Right cardiac atrium (tissue), 5 donors: ENCODE results near the gene OR2V1. TPM values are rescaled to one million over a fixed set of nuclear protein-coding genes. Genes with fewer than 3 reads are reported as not detected.
A peak's percentile ranks its signal among the peaks of the same experiment; 100 is the strongest.
"Not testable (repeated sequence)": the region's sequence is repeated elsewhere in the genome, so short reads cannot be mapped to it uniquely, and the experiment has no call there.

Experiments
- ATAC-seq, 2 donors: fragments of 200-7000 bp; cut with Tn5 transposase; one replicate each; pipeline versions ENCODE4 v1.8.0 to v1.9.1; 2020; ENCODE audit warnings: moderate library complexity in 2 of 2, mild to moderate bottlenecking in 1 of 2
- DNase-seq, 3 donors: peaks; one replicate each; pipeline ENCODE4 v3.0.0-alpha.2; 2020
- H3K27ac ChIP-seq: one replicate; pipeline ENCODE4 v1.5.1; 2013; ENCODE audit warnings: mild to moderate bottlenecking, low read length, control low read depth, moderate library complexity
- H3K27me3 ChIP-seq: one replicate; pipeline ENCODE4 v1.6.1; 2013; ENCODE audit not compliant: control insufficient read depth, insufficient read depth
- H3K4me1 ChIP-seq: one replicate; pipeline ENCODE4 v1.6.1; 2013; ENCODE audit warnings: low read length; ENCODE audit not compliant: control insufficient read depth, insufficient read depth
- H3K4me3 ChIP-seq: one replicate; pipeline ENCODE4 v1.5.1; 2013; ENCODE audit warnings: low read length, control low read depth
- H3K9me3 ChIP-seq: one replicate; pipeline ENCODE4 v1.6.1; 2013; ENCODE audit warnings: low read length; ENCODE audit not compliant: control insufficient read depth
- WGBS: extraction: QIAGEN DNeasy Blood & Tissue Kit; methylation state at CpG from one replicate; pipeline ENCODE4 v1.1.7; 2013; 5-methylcytosine and 5-hydroxymethylcytosine counted together
- intact Hi-C, 4 donors: fragments of 100-400 bp; cut with DNase I; formaldehyde crosslinking; loops; one replicate each; pipeline versions ENCODE4 v1.11.0 to v1.14.0; 2022 to 2023
- polyA plus RNA-seq: library from polyadenylated mRNA; stranded (reverse); fragments of 200-250 nt; gene quantifications from one replicate; pipeline ENCODE4 v1.2.3, GENCODE V29; 2013
- total RNA-seq, 4 donors: library from RNA; stranded (reverse); fragmentation: NEBNext Ultra II Directional; extraction: Animal tissue kit (Norgen Biotek cat#: 25700); gene quantifications; one replicate each; pipeline ENCODE4 v1.2.1, GENCODE V29; 2021
- donor health status: healthy with polysubstance abuse.
- donor health status: DM: no; HTN: yes; CAD: no.
- donor health status: DM: no; HTN: no; CAD: no.
- donor health status: DM: no; HTN: yes; CAD: no; lungs with severe emphysema.
- donor health status: DM: yes; HTN: yes; CAD: no.

The OR2V1 gene
- total and polyA plus RNA-seq, 5 donors, result not detected

- Histone ChIP-seq H3K27ac (no peak overlapping the region), H3K9me3 (no peaks in the 10 kb centered on the region), H3K4me1 (no peaks in the 10 kb centered on the region), H3K27me3 (no peaks in the 10 kb centered on the region), H3K4me3 (no peak overlapping the region)
- peak; percentile 80 to 93 (median 93) for DNase-seq
- peak; percentile 87 to 88 for ATAC-seq
- WGBS, result 56% methylated on average over 20 of the region's 20 CpGs
- intact Hi-C loops, result loop anchor here in 3 of 4 donors (10.0 kb wide), 2 partner anchors 285 to 375 kb away; no protein-coding TSS in a partner anchor
Measured at GRCh38 chr5:181159286-181160151, 28.6 kb upstream of the OR2V1 start.

GRCh38 chr5:181158869-181159268 lies 27.9 kb upstream of the OR2V1 start:
- no peak overlapping the region for H3K27ac ChIP-seq
- 78% methylated on average over 3 of the region's 3 CpGs for WGBS
- no peak for ATAC-seq
- no peak for DNase-seq
- no peaks in the 10 kb centered on the region for H3K4me1 ChIP-seq
- no peaks in the 10 kb centered on the region for H3K9me3 ChIP-seq
- H3K4me3 ChIP-seq, result no peak overlapping the region
- no peaks in the 10 kb centered on the region for H3K27me3 ChIP-seq
- intact Hi-C loops, result loop anchor here in 3 of 4 donors (10.0 kb wide), 2 partner anchors 284 to 374 kb away; no protein-coding TSS in a partner anchor

- no peak overlapping the region for H3K4me3 ChIP-seq
- 40% methylated on average over 3 of the region's 3 CpGs for WGBS
- intact Hi-C loops, result loop anchor here in 3 of 4 donors (10.0 kb wide), 2 partner anchors 282 to 372 kb away; no protein-coding TSS in a partner anchor
- H3K27me3 ChIP-seq, result no peaks in the 10 kb centered on the region
- H3K9me3 ChIP-seq, result no peaks in the 10 kb centered on the region
- no peak for ATAC-seq
- H3K27ac ChIP-seq, result no peak overlapping the region
- DNase-seq, result no peak
- no peaks in the 10 kb centered on the region for H3K4me1 ChIP-seq
Measured at GRCh38 chr5:181156758-181157157, 25.8 kb upstream of the OR2V1 start.

GRCh38 chr5:181153814-181154213 lies 22.8 kb upstream of the OR2V1 start:
- Histone ChIP-seq H3K27ac (no peak overlapping the region), H3K4me1 (no peaks in the 10 kb centered on the region), H3K9me3 (no peaks in the 10 kb centered on the region), H3K27me3 (no peaks in the 10 kb centered on the region), H3K4me3 (no peak overlapping the region)
- intact Hi-C loops, result loop anchor here in 3 of 4 donors (10.0 kb wide), 2 partner anchors 279 to 369 kb away; no protein-coding TSS in a partner anchor
- DNase-seq, result no peak
- ATAC-seq, result no peak
- WGBS, result 62% methylated on average over 5 of the region's 5 CpGs

- no peaks in the 10 kb centered on the region for H3K9me3 ChIP-seq
- DNase-seq, result no peak
- WGBS, result 67% methylated on average over 9 of the region's 9 CpGs
- ATAC-seq, result no peak
- H3K27me3 ChIP-seq, result no peaks in the 10 kb centered on the region
- H3K4me1 ChIP-seq, result no peaks in the 10 kb centered on the region
- no peak overlapping the region for H3K4me3 ChIP-seq
- H3K27ac ChIP-seq, result no peak overlapping the region
- intact Hi-C loops, result loop anchor here in 3 of 4 donors (10.0 kb wide), 2 partner anchors 278 to 368 kb away; no protein-coding TSS in a partner anchor
Measured at GRCh38 chr5:181152406-181152805, 21.4 kb upstream of the OR2V1 start.

- no peaks in the 10 kb centered on the region for H3K9me3 ChIP-seq
- intact Hi-C loops, result loop anchor here in 3 of 4 donors (10.0 kb wide), 2 partner anchors 276 to 366 kb away; no protein-coding TSS in a partner anchor
- H3K4me1 ChIP-seq, result no peaks in the 10 kb centered on the region
- ATAC-seq (peak in 1 of 2 donors; percentile 40), DNase-seq (no peak)
- no peaks in the 10 kb centered on the region for H3K27me3 ChIP-seq
- WGBS, result 27% methylated on average over 9 of the region's 9 CpGs
- no peak overlapping the region for H3K27ac ChIP-seq
- no peak overlapping the region for H3K4me3 ChIP-seq
Measured at GRCh38 chr5:181151146-181151545, 20.2 kb upstream of the OR2V1 start.

- H3K4me1 ChIP-seq, result no peaks in the 10 kb centered on the region
- intact Hi-C loops, result loop anchor here in 3 of 4 donors (10.0 kb wide), 2 partner anchors 275 to 365 kb away; no protein-coding TSS in a partner anchor
- no peaks in the 10 kb centered on the region for H3K27me3 ChIP-seq
- DNase-seq (no peak), ATAC-seq (no peak)
- H3K4me3 ChIP-seq, result no peak overlapping the region
- no peaks in the 10 kb centered on the region for H3K9me3 ChIP-seq
- H3K27ac ChIP-seq, result no peak overlapping the region
- 80% methylated on average over 14 of the region's 14 CpGs for WGBS
Measured at GRCh38 chr5:181149806-181150733, 19.1 kb upstream of the OR2V1 start.

GRCh38 chr5:181149355-181149754 lies 18.4 kb upstream of the OR2V1 start:
- Histone ChIP-seq H3K4me1 (no peaks in the 10 kb centered on the region), H3K4me3 (no peak overlapping the region), H3K27ac (no peak overlapping the region), H3K27me3 (no peaks in the 10 kb centered on the region), H3K9me3 (no peaks in the 10 kb centered on the region)
- WGBS, result 88% methylated on average over 6 of the region's 6 CpGs
- intact Hi-C loops, result no loop called here
- no peak for ATAC-seq
- no peak for DNase-seq

- H3K27me3 ChIP-seq, H3K27ac ChIP-seq, DNase-seq, H3K4me3 ChIP-seq, ATAC-seq, H3K9me3 ChIP-seq, H3K4me1 ChIP-seq, intact Hi-C loops: not testable (repeated sequence)
- WGBS, result 58% methylated on average over 7 of the region's 7 CpGs
Measured at GRCh38 chr5:181146927-181147636, 16.1 kb upstream of the OR2V1 start, which contains the start of gene OR2V2. TSS of gene OR2V2 (plus strand) at chr5:181147586. CDS start at chr5:181154943, 7,357 bp downstream.

- ATAC-seq (no peak), DNase-seq (no peak)
- Histone ChIP-seq H3K9me3 (no peaks in the 10 kb centered on the region), H3K4me1 (no peaks in the 10 kb centered on the region), H3K4me3 (no peak overlapping the region), H3K27ac (no peak overlapping the region), H3K27me3 (no peaks in the 10 kb centered on the region)
- WGBS, result 41% methylated on average over 1 of the region's 1 CpG
- intact Hi-C loops, result no loop called here
Measured at GRCh38 chr5:181145133-181145532, 14.2 kb upstream of the OR2V1 start.
